Left lung (tissue), 10 donors: ENCODE data around the gene CDC14B. TPM values are rescaled to one million over a fixed set of nuclear protein-coding genes. Genes with fewer than 3 reads are reported as not detected.

ENCODE experiments used
- ATAC-seq: fragments of 200-7000 bp; cut with Tn5 transposase; one replicate; pipeline ENCODE4 v1.9.1; 2020; ENCODE audit warnings: moderate library complexity
- DNase-seq, 4 donors: peaks; one replicate each; pipeline ENCODE4 v3.0.0-alpha.2; 2013 to 2020
- H3K27ac ChIP-seq, 2 donors: fragments of 200-600 bp; sonication (generic) in 1 of 2; one replicate each; pipeline versions ENCODE4 v1.5.0 to v1.8.0; 2020 to 2021
- H3K27me3 ChIP-seq, 2 donors: fragments of 200-600 bp; sonication (generic) in 1 of 2; one replicate each; pipeline versions ENCODE4 v1.5.0 to v1.8.0; 2020 to 2021
- H3K36me3 ChIP-seq, 2 donors: fragments of 200-600 bp; sonication (generic) in 1 of 2; one replicate each; pipeline versions ENCODE4 v1.5.0 to v1.8.0; 2020 to 2021
- H3K4me1 ChIP-seq, 2 donors: fragments of 200-600 bp; one replicate each; pipeline ENCODE4 v1.8.0; 2021
- H3K4me3 ChIP-seq, 2 donors: fragments of 200-600 bp; sonication (generic) in 1 of 2; one replicate each; pipeline versions ENCODE4 v1.5.0 to v1.8.0; 2020 to 2021; ENCODE audit warnings: mild to moderate bottlenecking in 1 of 2
- H3K9me3 ChIP-seq, 2 donors: fragments of 200-600 bp; sonication (generic) in 1 of 2; one replicate each; pipeline versions ENCODE4 v1.5.0 to v1.8.0; 2020 to 2021
- intact Hi-C, 2 donors: fragments of 100-400 bp; cut with DNase I; formaldehyde crosslinking; loops; one replicate each; pipeline versions ENCODE4 v1.11.2 to v1.14.2; 2022
- polyA plus RNA-seq, 6 donors: library from polyadenylated mRNA; unstranded; fragments of 120-200 nt; gene quantifications; one replicate each; pipeline ENCODE4 v1.2.1, GENCODE V29; 2013; ENCODE audit not compliant: insufficient read length in 6 of 6
- total RNA-seq, 2 donors: library from RNA; stranded (reverse); fragmentation: NEBNext Ultra II Directional; extraction: Animal tissue kit (Norgen Biotek cat#: 25700); gene quantifications; one replicate each; pipeline ENCODE4 v1.2.1, GENCODE V29; 2021
- TF ChIP-seq, protein P1 (sequence below), 2 donors: fragments of 200-600 bp; sonication (generic) in 1 of 2; IDR thresholded peaks; one replicate each; pipeline versions ENCODE4 v1.5.0 to v1.8.0; 2021; ENCODE audit warnings: antibody characterized with exemption in 2 of 2
- donor health status: DM: no; HTN: yes; CAD: no.
- donor health status: DM: no; HTN: no; CAD: no.

CDC14B gene
- total and polyA plus RNA-seq, 8 donors: 10.5 to 20.3 (median 17.9) TPM

DNA sequence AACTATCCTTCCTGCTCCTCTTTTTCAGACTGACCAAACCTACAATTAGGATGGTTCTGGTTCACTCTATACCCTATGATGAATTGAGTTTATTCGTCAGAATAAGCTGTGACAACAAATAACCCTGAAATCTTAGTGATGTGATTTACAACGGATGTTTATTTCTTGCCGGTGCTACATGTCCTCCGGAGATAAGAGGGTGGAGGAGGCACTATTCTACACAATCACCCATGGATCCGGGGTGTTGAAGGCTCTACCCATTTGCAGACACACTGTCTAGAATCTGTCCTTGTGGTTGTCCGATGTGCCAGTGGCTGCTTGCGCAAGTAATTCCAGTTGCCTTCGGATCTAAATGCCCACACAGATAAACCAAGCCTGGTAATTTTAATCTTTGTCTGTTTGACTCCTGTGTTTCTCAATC lies 44.7 kb downstream of the CDC14B start:
- intact Hi-C loops: no loop called here
- H3K9me3 ChIP-seq: no peaks in the 10 kb centered on the region
- no peak for DNase-seq
- no peaks in the 10 kb centered on the region for H3K4me1 ChIP-seq
- H3K36me3 ChIP-seq: no peaks in the 10 kb centered on the region
- no peak overlapping the region for H3K4me3 ChIP-seq
- no peak for ATAC-seq
- TF ChIP-seq, protein P1, sequence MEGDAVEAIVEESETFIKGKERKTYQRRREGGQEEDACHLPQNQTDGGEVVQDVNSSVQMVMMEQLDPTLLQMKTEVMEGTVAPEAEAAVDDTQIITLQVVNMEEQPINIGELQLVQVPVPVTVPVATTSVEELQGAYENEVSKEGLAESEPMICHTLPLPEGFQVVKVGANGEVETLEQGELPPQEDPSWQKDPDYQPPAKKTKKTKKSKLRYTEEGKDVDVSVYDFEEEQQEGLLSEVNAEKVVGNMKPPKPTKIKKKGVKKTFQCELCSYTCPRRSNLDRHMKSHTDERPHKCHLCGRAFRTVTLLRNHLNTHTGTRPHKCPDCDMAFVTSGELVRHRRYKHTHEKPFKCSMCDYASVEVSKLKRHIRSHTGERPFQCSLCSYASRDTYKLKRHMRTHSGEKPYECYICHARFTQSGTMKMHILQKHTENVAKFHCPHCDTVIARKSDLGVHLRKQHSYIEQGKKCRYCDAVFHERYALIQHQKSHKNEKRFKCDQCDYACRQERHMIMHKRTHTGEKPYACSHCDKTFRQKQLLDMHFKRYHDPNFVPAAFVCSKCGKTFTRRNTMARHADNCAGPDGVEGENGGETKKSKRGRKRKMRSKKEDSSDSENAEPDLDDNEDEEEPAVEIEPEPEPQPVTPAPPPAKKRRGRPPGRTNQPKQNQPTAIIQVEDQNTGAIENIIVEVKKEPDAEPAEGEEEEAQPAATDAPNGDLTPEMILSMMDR (IDR thresholded peaks at IDR 0.05): no peak
- H3K27ac ChIP-seq: peak overlapping the region in 1 of 2 donors; percentile 23
- H3K27me3 ChIP-seq: no peaks in the 10 kb centered on the region

DNA sequence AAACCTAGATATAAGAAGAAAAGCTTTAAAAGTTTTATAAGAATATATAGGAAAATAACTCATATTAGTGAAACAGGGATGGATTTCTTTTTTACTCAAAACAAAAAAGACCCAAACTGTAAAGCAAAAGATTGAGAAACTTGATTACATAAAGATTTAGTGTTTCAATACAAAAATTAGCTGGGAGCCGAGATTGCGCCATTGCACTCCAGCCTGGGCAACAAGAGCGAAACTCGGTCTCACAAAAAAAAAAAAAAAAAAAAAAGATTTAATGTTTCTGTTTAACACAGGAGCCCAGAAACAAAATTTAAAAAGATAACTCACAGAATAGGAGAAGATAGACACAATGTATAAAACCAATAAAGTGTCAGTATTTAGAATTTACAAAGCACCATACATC lies 45.2 kb downstream of the CDC14B start:
- no peaks in the 10 kb centered on the region for H3K36me3 ChIP-seq
- DNase-seq (peak in 1 of 4 donors; percentile 25), ATAC-seq (no peak)
- TF ChIP-seq, protein P1 (IDR thresholded peaks at IDR 0.05): no peak
- H3K27ac ChIP-seq: peak overlapping the region in 1 of 2 donors; percentile 23
- no peaks in the 10 kb centered on the region for H3K9me3 ChIP-seq
- no peaks in the 10 kb centered on the region for H3K4me1 ChIP-seq
- intact Hi-C loops: no loop called here
- no peaks in the 10 kb centered on the region for H3K27me3 ChIP-seq
- H3K4me3 ChIP-seq: no peak overlapping the region

DNA sequence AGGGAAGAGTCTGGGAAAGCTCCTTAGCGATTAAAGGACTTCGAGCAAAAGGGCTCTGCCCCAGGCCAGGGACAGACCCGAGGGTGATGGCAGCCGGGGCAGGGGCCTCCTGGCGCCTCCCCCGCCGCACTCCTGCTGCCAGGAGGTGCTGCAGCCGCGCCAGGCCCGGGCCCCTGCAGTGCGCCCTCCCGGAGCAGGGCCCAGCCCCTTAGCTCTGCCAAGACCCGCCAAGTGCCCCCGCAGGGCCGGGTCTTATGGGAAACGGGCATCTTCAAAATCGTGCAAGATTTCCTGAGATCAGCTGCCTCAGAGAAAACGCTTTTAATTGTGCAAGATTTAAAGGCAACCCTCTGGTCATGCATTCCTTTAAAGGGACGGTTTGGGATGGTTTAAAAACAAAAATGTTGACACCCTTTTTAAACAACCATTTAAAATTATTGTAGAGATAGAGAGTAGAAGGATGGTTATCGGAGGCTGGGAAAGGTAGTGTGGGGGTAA lies 52.4 kb downstream of the CDC14B start:
- H3K4me1 ChIP-seq: peaks cover 0 to 13% of the 10 kb centered on the region in 2 donors
- DNase-seq: no peak
- H3K27me3 ChIP-seq: peaks cover 0 to 25% of the 10 kb centered on the region in 2 donors
- TF ChIP-seq, protein P1 (IDR thresholded peaks at IDR 0.05): no peak
- peak; percentile 65 for ATAC-seq
- intact Hi-C loops: no loop called here
- H3K27ac ChIP-seq: peak overlapping the region; percentile 81 to 86
- H3K9me3 ChIP-seq: no peaks in the 10 kb centered on the region
- H3K4me3 ChIP-seq: peak overlapping the region; percentile 55 to 63
- H3K36me3 ChIP-seq: no peaks in the 10 kb centered on the region

DNA sequence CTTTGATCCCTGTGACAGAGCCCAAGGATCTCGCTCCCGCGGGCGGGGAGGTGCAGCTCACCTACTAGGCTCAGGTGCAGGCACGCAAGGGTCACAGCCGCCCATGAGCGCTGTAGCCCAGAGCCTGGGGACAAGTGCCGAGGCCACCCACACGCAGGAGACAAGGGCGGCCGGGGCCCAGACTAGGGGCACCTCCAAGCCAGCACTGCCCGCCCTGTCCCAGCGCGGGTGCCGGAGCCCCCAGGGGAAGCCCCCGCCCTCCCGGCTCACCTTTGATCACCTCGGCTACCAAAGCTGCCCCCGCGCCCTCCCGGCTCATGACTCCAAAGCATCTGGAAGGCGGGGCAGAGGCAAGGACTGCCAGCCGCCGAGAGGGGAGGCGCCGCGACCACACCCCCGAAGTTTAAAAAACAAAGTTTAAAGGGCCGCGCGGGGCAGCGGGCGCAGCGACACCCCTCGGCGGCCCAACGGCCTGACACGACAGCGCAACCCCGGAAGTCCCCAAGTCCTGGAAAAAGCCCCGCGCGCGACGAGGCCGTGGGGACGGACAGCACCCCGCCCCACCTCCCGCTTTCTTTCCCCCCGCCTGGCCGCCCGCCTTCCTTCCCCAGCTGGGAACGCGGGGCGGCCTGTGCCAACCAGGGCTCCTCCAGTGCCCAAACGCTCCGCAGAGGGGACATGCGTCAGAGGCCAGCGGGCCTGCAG lies 53.0 kb downstream of the CDC14B start:
- Histone ChIP-seq H3K27me3 (peaks cover 0 to 25% of the 10 kb centered on the region in 2 donors), H3K27ac (peak overlapping the region; percentile 81 to 86), H3K4me3 (peak overlapping the region; percentile 55 to 63), H3K9me3 (no peaks in the 10 kb centered on the region), H3K4me1 (peaks cover 0 to 13% of the 10 kb centered on the region in 2 donors), H3K36me3 (no peaks in the 10 kb centered on the region)
- TF ChIP-seq, protein P1 (IDR thresholded peaks at IDR 0.05): peak; percentile 37 to 54
- peak; percentile 61 to 92 (median 78) for DNase-seq
- peak; percentile 94 for ATAC-seq
- intact Hi-C loops: no loop called here

DNA sequence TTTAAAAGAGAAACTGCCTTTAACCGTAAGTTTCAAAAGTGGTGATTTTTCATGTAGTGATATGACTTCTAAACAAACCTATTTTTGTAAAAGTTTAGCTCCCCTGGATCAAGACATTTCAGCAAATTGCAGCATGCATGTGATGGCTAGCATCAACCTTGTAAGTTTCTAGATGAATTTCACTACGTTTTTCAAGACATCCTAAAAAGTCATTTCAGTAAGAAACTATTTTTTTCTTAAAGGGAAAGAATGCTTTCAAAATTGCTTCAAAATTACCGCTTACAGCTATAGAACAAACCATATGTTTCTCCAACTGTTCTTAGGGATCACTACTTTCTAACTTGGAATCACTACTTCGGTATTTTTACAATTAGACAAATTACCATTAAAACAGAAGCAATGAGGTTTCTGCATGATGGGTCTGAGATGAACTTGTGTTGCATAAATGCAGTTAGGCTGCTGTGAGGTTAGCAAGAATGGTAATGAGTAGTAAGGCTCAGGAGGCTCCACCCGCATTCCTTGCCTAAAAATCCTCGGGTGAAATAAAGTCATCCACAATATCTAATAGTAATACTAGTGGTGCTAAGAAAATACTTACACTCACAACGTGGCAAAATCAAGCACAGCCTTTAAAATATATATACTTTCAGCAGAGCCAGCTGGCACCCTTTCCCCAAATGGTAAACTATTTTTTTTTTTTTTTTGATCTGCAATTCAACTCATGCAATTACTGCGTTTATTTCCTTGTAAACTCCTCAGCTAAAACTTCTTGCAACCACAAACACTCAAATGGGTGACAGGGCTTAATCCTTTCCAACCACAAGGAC lies 53.8 kb downstream of the CDC14B start:
- Histone ChIP-seq H3K9me3 (no peaks in the 10 kb centered on the region), H3K36me3 (no peaks in the 10 kb centered on the region), H3K4me1 (peaks cover 0 to 13% of the 10 kb centered on the region in 2 donors), H3K27ac (peak overlapping the region; percentile 81 to 86), H3K4me3 (peak overlapping the region; percentile 55 to 63), H3K27me3 (peaks cover 0 to 25% of the 10 kb centered on the region in 2 donors)
- peak; percentile 40 for ATAC-seq
- TF ChIP-seq, protein P1 (IDR thresholded peaks at IDR 0.05): no peak
- intact Hi-C loops: no loop called here
- no peak for DNase-seq
